ENCODE data around the gene SGCD.

Gene SGCD

GRCh38 chr5:156631005-156631404 is 304.0 kb downstream of the SGCD start:
- no peak overlapping the region for H3K4ac ChIP-seq (ENCODE audit: low read depth in 1 of 2, low read length in 2 of 2)
- H3K9ac ChIP-seq (ENCODE audit: low read length), result no peak overlapping the region
- no peak overlapping the region for H3K4me2 ChIP-seq (ENCODE audit: low read length, poor library complexity, severe bottlenecking)
- DNase-seq, result no peak
- no peak overlapping the region for H3K18ac ChIP-seq (ENCODE audit: low read depth in 1 of 2, low read length in 2 of 2)
- H3K27ac ChIP-seq (ENCODE audit: low read length, poor library complexity, severe bottlenecking), result no peak overlapping the region
- WGBS, result no CpG with 5 or more reads among the region's 1 CpG
- H2BK120ac ChIP-seq (ENCODE audit: low read depth, low read length), result no peak overlapping the region
- no peak overlapping the region for H2BK5ac ChIP-seq (ENCODE audit: low read depth, low read length, poor library complexity, severe bottlenecking)
- no peaks in the 10 kb centered on the region for H3K27me3 ChIP-seq (ENCODE audit: control insufficient read depth in 1 of 2, insufficient read depth in 1 of 2, low read length in 2 of 2)
- no peak overlapping the region for H3K4me3 ChIP-seq (ENCODE audit: insufficient read depth in 1 of 2, low read depth in 1 of 2, low read length in 2 of 2)
- no peaks in the 10 kb centered on the region for H3K36me3 ChIP-seq (ENCODE audit: control insufficient read depth in 1 of 2, insufficient read depth in 2 of 2, low read depth in 1 of 2, low read length in 2 of 2)
- H3K9me3 ChIP-seq (ENCODE audit: control insufficient read depth, low read length), result no peaks in the 10 kb centered on the region
- H2BK15ac ChIP-seq (ENCODE audit: low read depth, poor library complexity, severe bottlenecking), result no peak overlapping the region
- no peaks in the 10 kb centered on the region for H3K79me1 ChIP-seq (replicated peaks; ENCODE audit: low read length, poor library complexity, severe bottlenecking)
- H3K23ac ChIP-seq (ENCODE audit: low read length in 2 of 2), result no peak overlapping the region
- H2BK12ac ChIP-seq (ENCODE audit: low read length in 2 of 2), result no peak overlapping the region
- H4K8ac ChIP-seq (ENCODE audit: low read length), result no peak overlapping the region
- H2AFZ ChIP-seq (ENCODE audit: low read depth, low read length), result no peak overlapping the region
- no peak overlapping the region for H4K91ac ChIP-seq (ENCODE audit: low read length)
- no peak overlapping the region for H3K14ac ChIP-seq (ENCODE audit: low read length in 2 of 2)
- H2AK5ac ChIP-seq (ENCODE audit: low read length, severe bottlenecking), result no peak overlapping the region
- H3K4me1 ChIP-seq (ENCODE audit: control insufficient read depth, insufficient read depth, low read depth, low read length), result no peaks in the 10 kb centered on the region

GRCh38 chr5:156634301-156634700 is 307.3 kb downstream of the SGCD start:
- H2BK12ac ChIP-seq (ENCODE audit: low read length in 2 of 2), result no peak overlapping the region
- H3K14ac ChIP-seq (ENCODE audit: low read length in 2 of 2), result no peak overlapping the region
- H3K4me3 ChIP-seq (ENCODE audit: insufficient read depth in 1 of 2, low read depth in 1 of 2, low read length in 2 of 2), result no peak overlapping the region
- no peak for DNase-seq
- no peak overlapping the region for H4K8ac ChIP-seq (ENCODE audit: low read length)
- H2AFZ ChIP-seq (ENCODE audit: low read depth, low read length), result no peak overlapping the region
- no peak overlapping the region for H3K4ac ChIP-seq (ENCODE audit: low read depth in 1 of 2, low read length in 2 of 2)
- H2AK5ac ChIP-seq (ENCODE audit: low read length, severe bottlenecking), result no peak overlapping the region
- H2BK5ac ChIP-seq (ENCODE audit: low read depth, low read length, poor library complexity, severe bottlenecking), result no peak overlapping the region
- no peak overlapping the region for H2BK15ac ChIP-seq (ENCODE audit: low read depth, poor library complexity, severe bottlenecking)
- WGBS, result 67% methylated on average over 1 of the region's 2 CpGs
- H3K9ac ChIP-seq (ENCODE audit: low read length), result no peak overlapping the region
- H3K36me3 ChIP-seq (ENCODE audit: control insufficient read depth in 1 of 2, insufficient read depth in 2 of 2, low read depth in 1 of 2, low read length in 2 of 2), result no peaks in the 10 kb centered on the region
- H3K9me3 ChIP-seq (ENCODE audit: control insufficient read depth, low read length), result no peaks in the 10 kb centered on the region
- no peak overlapping the region for H3K18ac ChIP-seq (ENCODE audit: low read depth in 1 of 2, low read length in 2 of 2)
- H2BK120ac ChIP-seq (ENCODE audit: low read depth, low read length), result no peak overlapping the region
- H3K4me2 ChIP-seq (ENCODE audit: low read length, poor library complexity, severe bottlenecking), result no peak overlapping the region
- no peak overlapping the region for H4K91ac ChIP-seq (ENCODE audit: low read length)
- peaks cover 2% of the 10 kb centered on the region for H3K4me1 ChIP-seq (ENCODE audit: control insufficient read depth, insufficient read depth, low read depth, low read length)
- no peak overlapping the region for H3K23ac ChIP-seq (ENCODE audit: low read length in 2 of 2)
- H3K27ac ChIP-seq (ENCODE audit: low read length, poor library complexity, severe bottlenecking), result no peak overlapping the region
- H3K79me1 ChIP-seq (replicated peaks; ENCODE audit: low read length, poor library complexity, severe bottlenecking), result no peaks in the 10 kb centered on the region
- H3K27me3 ChIP-seq (ENCODE audit: control insufficient read depth in 1 of 2, insufficient read depth in 1 of 2, low read length in 2 of 2), result no peaks in the 10 kb centered on the region

- DNase-seq, result no peak
- no peak overlapping the region for H2BK15ac ChIP-seq (ENCODE audit: low read depth, poor library complexity, severe bottlenecking)
- 31% methylated on average over 2 of the region's 3 CpGs for WGBS
These were observed 313.8 kb downstream of the SGCD start for GRCh38 chr5:156640691-156641241.

GRCh38 chr5:156641686-156642085 is 314.7 kb downstream of the SGCD start:
- no peak overlapping the region for H3K4ac ChIP-seq (ENCODE audit: low read depth in 1 of 2, low read length in 2 of 2)
- H3K4me1 ChIP-seq (ENCODE audit: control insufficient read depth, insufficient read depth, low read depth, low read length), result peaks cover 2% of the 10 kb centered on the region
- no peaks in the 10 kb centered on the region for H3K27me3 ChIP-seq (ENCODE audit: control insufficient read depth in 1 of 2, insufficient read depth in 1 of 2, low read length in 2 of 2)
- H3K36me3 ChIP-seq (ENCODE audit: control insufficient read depth in 1 of 2, insufficient read depth in 2 of 2, low read depth in 1 of 2, low read length in 2 of 2), result no peaks in the 10 kb centered on the region
- H3K9ac ChIP-seq (ENCODE audit: low read length), result no peak overlapping the region
- DNase-seq, result peak; percentile 4
- no peaks in the 10 kb centered on the region for H3K79me1 ChIP-seq (replicated peaks; ENCODE audit: low read length, poor library complexity, severe bottlenecking)
- no peak overlapping the region for H3K14ac ChIP-seq (ENCODE audit: low read length in 2 of 2)
- H3K27ac ChIP-seq (ENCODE audit: low read length, poor library complexity, severe bottlenecking), result no peak overlapping the region
- no peak overlapping the region for H4K91ac ChIP-seq (ENCODE audit: low read length)
- no peak overlapping the region for H2BK15ac ChIP-seq (ENCODE audit: low read depth, poor library complexity, severe bottlenecking)
- H3K4me2 ChIP-seq (ENCODE audit: low read length, poor library complexity, severe bottlenecking), result no peak overlapping the region
- no peak overlapping the region for H3K18ac ChIP-seq (ENCODE audit: low read depth in 1 of 2, low read length in 2 of 2)
- H3K23ac ChIP-seq (ENCODE audit: low read length in 2 of 2), result no peak overlapping the region
- no peak overlapping the region for H2BK12ac ChIP-seq (ENCODE audit: low read length in 2 of 2)
- 38% methylated on average over 1 of the region's 1 CpG for WGBS
- H3K4me3 ChIP-seq (ENCODE audit: insufficient read depth in 1 of 2, low read depth in 1 of 2, low read length in 2 of 2), result no peak overlapping the region
- H4K8ac ChIP-seq (ENCODE audit: low read length), result no peak overlapping the region
- no peak overlapping the region for H2BK5ac ChIP-seq (ENCODE audit: low read depth, low read length, poor library complexity, severe bottlenecking)
- H3K9me3 ChIP-seq (ENCODE audit: control insufficient read depth, low read length), result no peaks in the 10 kb centered on the region
- no peak overlapping the region for H2AFZ ChIP-seq (ENCODE audit: low read depth, low read length)
- no peak overlapping the region for H2AK5ac ChIP-seq (ENCODE audit: low read length, severe bottlenecking)
- no peak overlapping the region for H2BK120ac ChIP-seq (ENCODE audit: low read depth, low read length)

More at GRCh38 chr5:156640691-156641241, 313.8 kb downstream of the SGCD start:
- Histone ChIP-seq H2AK5ac (ENCODE audit: low read length, severe bottlenecking) (no peak overlapping the region), H3K4me3 (ENCODE audit: insufficient read depth in 1 of 2, low read depth in 1 of 2, low read length in 2 of 2) (no peak overlapping the region), H3K36me3 (ENCODE audit: control insufficient read depth in 1 of 2, insufficient read depth in 2 of 2, low read depth in 1 of 2, low read length in 2 of 2) (no peaks in the 10 kb centered on the region), H2BK12ac (ENCODE audit: low read length in 2 of 2) (no peak overlapping the region), H3K4me2 (ENCODE audit: low read length, poor library complexity, severe bottlenecking) (no peak overlapping the region), H3K23ac (ENCODE audit: low read length in 2 of 2) (no peak overlapping the region), H3K4ac (ENCODE audit: low read depth in 1 of 2, low read length in 2 of 2) (no peak overlapping the region), H2BK5ac (ENCODE audit: low read depth, low read length, poor library complexity, severe bottlenecking) (no peak overlapping the region), H3K14ac (ENCODE audit: low read length in 2 of 2) (no peak overlapping the region), H4K8ac (ENCODE audit: low read length) (no peak overlapping the region), H3K4me1 (ENCODE audit: control insufficient read depth, insufficient read depth, low read depth, low read length) (peaks cover 2% of the 10 kb centered on the region), H2AFZ (ENCODE audit: low read depth, low read length) (no peak overlapping the region), H3K18ac (ENCODE audit: low read depth in 1 of 2, low read length in 2 of 2) (no peak overlapping the region), H3K27ac (ENCODE audit: low read length, poor library complexity, severe bottlenecking) (no peak overlapping the region), H3K9ac (ENCODE audit: low read length) (peak overlapping the region; percentile 45), H3K27me3 (ENCODE audit: control insufficient read depth in 1 of 2, insufficient read depth in 1 of 2, low read length in 2 of 2) (no peaks in the 10 kb centered on the region), H3K9me3 (ENCODE audit: control insufficient read depth, low read length) (no peaks in the 10 kb centered on the region), H4K91ac (ENCODE audit: low read length) (no peak overlapping the region), H2BK120ac (ENCODE audit: low read depth, low read length) (no peak overlapping the region), H3K79me1 (replicated peaks; ENCODE audit: low read length, poor library complexity, severe bottlenecking) (no peaks in the 10 kb centered on the region)

Measured in mesenchymal stem cell (in vitro differentiated cells and primary cell).